ENCODE data around the gene KCP.

GRCh38 chr7:128954830-128955802 lies 44.6 kb upstream of the KCP start:
- no peak for TF ChIP-seq CTCF (IDR thresholded peaks at IDR 0.05)
- TF ChIP-seq POLR2A (IDR thresholded peaks at IDR 0.05) = no peak

Measured in uterus (tissue), 2 donors.